Dedifferentiated amniotic fluid mesenchymal stem cell (primary cell): ENCODE results near the gene RECQL5.
A peak's percentile ranks its signal among the peaks of the same experiment; 100 is the strongest.

Experiments used
- DNase-seq: peaks from one replicate; pipeline ENCODE4 v3.0.0-alpha.2; 2016; ENCODE audit errors: extremely low spot score

RECQL5 gene

DNA sequence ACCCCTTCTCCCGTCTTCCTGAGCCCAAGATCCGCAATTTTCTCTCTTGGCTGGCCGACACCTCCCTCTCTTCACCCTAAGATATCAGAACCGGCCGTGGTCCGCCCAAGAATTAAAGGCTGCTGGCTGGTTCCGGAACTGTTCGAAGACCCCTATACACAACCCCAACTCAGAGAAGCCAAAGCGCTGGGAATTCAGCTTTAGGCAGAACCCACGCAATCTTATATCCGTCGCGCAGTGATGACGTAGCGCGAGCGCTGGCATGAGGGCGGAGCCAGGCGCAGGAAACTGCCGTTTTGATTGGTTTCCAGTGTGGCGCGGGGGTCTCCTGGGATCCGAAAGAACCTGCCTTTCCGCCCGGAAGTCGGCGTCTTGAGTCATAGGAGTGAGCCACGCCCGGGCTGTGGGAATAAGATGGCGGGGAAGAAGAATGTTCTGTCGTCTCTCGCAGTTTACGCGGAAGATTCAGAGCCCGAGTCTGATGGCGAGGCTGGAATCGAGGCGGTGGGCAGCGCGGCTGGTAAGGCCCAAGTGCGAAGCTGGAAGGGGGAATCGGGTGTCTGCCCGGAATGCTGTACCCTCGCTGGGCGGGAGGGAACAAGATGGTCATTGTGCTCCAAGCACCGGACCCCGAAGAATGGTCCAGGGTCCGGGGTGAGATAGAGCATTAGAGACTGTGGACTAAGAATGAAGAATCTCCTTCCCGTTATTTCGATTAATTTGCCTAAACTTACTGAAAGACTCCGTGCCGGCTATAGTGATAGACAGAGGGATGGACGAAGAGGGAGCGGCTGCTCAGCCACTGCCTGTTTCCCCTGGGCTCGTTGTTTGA lies at the start of gene RECQL5, which contains the start of gene SAP30BP:
Gene RECQL5, minus strand, starts transcription at position 196 of the 832 bp plus-strand sequence. CDS start 597 bp downstream, outside the sequence.
Gene SAP30BP, plus strand, starts transcription at position 380 of the 832 bp plus-strand sequence. Its CDS starts 35 bp downstream, at position 415.
- peak; percentile 99 for DNase-seq

DNA sequence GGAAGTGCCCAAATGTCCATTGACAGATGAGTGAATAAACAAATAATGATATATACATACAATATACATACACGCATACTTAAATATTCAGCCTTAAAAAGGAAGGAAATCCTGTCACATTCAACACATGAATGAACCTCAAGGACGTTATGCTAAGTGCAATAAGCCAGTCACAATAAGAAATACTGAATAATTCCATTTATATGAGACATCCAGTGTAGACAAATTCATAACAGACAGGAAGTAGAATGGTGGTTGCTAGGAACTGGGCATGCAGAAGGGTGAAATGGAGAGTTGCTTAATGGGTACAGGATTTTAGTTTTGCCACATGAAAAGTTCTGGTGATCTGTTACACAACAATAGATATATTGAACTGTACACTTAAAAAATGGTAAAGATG lies 45.5 kb upstream of the RECQL5 start:
- DNase-seq: no peak

DNA sequence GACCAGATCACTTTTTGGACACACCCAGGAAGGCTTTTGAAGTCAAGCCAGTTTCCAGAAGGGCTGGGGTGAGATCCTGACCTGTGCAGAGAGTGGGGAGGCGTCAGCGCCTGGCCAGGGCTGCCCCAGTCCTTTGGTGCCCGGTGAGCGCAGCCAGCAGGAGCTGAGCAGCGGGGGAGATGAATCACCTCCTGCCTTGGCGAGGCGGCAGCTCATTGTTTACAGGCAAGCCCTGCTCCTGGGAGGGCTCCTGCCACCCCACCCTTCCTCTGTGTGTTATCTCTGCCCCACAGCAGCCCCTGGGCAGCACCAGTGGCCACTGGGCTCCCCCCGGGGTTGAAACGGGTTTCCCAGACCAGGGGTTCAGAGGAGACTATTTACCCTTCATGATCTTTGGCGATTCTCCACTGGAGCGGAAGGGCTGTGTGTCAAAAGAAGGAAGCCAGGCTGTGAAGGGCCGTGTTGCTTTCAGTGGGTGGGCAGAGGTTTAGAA lies 40.2 kb upstream of the RECQL5 start:
- no peak for DNase-seq

DNA sequence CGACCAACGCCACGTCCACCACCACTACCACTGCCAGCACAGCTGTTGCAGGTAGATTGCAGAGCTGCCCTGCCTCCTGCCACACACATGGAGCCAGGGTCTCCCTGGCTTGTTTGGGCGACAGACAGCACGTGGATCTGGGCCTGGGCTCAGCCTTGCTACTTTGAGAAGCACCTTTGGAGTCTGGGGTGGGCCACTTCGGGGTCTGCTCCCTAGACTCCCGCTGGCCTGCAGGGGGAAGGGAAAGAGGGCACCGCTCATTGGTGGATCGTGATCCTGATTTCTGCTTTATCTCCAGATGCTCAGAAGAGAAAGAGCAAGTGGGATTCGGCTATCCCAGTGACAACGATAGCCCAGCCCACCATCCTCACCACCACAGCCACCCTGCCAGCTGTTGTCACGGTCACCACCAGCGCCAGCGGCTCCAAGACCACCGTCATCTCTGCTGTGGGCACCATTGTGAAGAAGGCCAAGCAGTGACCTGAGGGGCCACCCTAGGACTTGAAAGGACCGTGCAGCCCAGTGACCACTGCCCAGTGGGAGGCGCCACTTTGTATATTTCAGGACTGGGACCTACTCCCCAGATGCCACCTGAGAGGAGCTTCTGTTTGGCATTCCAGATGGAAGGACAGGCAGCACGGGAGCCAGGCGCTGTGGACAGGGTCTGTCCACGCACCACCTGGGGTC lies 39.2 kb upstream of the RECQL5 start:
- no peak for DNase-seq

DNA sequence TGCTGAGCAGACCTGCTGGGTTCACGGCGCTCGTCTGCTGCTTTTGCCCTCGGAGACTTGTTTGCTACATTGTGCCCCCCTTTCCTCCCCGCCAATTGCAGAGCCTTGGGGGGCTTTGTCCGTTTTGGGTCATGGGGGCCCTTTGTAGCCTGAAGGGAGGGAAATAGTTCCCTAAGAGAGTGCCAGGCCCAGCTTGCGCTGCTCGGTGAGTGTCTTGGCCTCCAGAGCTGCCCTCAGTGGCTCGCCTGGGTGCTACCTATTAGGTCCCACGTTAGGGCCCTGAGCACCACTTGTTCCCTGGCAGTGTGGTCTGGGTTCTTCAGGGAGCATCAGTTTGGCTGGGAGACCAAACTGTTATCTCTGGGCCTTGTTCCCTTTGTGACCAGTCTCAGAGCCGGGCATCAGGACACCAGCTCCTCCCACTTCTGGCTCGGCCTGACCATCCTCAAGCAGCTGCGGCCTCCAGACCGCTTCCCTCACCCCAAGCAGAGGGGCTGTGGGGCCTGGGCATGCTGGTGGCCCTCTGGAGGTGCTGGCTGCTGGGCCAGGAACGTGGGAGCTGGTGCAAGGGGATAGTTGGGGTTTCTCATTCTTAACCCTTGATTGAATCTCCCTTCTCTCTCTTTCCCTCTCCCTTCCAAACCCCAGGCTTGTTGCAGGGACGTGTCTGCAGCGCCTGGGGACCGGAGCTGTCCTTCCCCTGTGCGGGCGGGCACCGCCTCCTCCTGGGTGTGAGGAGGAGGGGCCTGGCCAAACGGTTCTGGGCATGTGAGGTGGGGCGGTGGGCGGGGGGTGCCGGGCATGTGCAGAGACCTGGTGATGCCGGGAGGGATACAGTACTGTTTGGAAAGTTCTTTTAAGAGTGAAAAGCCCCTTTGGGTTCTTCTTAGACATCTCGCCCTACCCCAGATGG lies 38.3 kb upstream of the RECQL5 start:
- DNase-seq: no peak

GRCh38 chr17:75703591-75703990 lies 36.6 kb upstream of the RECQL5 start:
- DNase-seq: no peak

DNA sequence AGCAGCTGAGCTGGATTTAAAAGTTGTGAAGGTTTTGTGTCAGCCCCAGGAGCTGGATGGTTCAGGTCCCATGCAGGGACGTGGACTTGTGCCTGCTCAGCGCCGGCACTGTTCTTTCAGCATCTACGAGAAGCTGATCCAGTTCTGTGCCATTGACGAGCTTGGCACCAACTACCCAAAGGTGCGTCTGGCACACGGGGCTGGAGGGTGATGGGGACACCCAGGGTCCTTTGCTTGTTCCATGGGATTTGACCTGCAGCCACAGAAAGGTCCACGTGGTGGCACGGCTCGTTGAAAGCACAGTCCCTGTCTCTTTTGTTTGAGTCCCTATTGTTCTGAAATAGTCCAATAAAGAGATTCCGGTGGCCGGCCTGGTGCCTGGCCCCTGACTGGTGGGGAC lies 36.2 kb upstream of the RECQL5 start:
- DNase-seq: no peak

DNA sequence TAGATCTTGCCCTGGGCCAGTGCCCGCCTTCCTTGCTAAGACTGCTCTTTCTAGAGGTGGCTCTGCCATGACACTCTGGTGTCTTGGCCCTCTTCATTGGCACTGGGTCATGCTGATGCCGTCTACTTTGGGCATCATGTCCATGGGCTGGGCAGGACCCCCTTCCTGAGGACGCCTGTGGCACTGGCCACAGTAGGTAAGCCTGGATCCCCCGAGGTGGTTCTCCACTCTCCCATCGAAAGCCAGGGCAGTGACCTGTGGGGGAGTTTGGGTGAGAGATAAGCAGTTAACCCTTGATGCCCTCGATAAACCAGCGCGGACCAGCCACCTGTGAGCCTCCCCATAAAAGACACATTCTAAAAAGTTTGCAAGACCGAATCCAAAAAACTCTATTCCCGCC lies 34.3 kb upstream of the RECQL5 start:
- DNase-seq: no peak

DNA sequence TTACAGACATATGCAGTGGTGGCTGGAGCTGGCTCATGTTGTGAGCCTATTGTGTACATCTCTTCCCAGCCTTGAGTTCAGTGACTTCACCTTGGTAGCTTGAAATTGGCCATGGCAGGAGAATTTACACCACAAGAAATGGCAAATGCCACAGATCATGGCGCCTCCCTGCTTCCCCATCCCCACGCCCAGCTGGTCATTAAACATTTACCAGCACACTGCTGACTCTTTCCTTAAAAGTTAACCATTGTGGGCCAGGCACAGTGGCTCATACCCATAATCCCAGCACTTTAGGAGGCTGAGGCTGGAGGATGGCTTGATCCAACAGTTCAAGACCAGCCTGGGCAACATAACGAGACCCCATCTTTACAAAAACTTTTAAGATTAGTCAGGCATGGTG lies 31.7 kb upstream of the RECQL5 start:
- DNase-seq: no peak

- no peak for DNase-seq
These were observed 30.8 kb upstream of the RECQL5 start for GRCh38 chr17:75697651-75698291.

DNA sequence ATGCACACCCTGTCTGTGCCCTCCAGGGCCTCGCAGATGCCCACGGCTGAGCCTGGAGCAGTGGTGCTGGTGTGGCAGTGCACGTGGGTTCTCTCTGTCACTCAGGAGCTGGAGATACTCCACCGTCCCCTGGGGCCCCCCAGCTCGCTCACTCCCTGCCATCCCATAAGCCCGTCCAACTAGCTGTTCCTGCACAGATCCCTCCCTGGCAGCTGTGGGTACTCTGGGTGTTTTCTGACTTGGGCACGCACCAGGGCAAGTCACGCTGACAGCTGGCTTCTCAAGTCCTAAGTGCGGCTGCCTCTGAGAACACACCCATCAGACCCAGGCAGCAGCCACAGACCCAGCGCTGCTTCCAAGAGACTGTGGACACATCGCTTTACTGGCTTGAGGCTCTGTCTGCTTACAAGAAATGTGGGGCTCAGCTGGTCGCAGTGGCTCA lies 28.9 kb upstream of the RECQL5 start:
- DNase-seq: no peak

DNA sequence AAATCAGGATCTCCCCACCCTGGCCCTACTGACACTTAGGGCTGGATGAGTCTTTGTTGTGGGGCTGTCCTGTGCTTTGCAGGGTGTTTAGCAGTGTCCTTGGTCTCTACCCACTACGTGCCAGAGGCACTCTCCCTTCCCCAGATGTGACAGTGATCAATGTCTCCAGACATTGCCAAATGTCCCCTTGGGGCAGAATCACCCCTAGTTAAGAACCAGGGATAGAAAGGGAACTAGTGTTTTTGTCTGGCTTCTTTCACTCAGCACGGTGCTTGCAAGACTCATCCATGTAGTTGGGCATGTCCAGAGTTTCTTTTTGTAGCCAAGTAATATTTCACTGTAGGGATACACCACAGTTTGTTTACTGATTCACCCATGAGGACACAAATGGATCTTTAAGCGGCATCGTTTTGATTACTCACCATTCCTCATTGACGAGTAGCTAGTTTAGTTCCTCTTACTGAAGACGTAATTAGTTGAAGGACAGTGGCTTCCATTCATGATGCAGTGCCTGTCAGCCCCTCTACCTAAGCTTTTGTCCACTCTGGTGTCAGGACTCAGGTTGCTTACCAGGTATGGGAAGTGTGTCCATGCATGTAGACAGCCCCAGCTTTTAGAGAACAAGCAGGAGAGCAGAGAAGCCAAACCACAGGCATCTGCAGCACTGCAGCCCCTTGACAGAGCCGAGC lies 28.3 kb upstream of the RECQL5 start:
- no peak for DNase-seq

- no peak for DNase-seq
These were observed 27.6 kb upstream of the RECQL5 start for GRCh38 chr17:75694536-75694935.

- peak; percentile 91 for DNase-seq
These were observed 26.8 kb upstream of the RECQL5 start for GRCh38 chr17:75693500-75694481.

- no peak for DNase-seq
These were observed 26.0 kb upstream of the RECQL5 start for GRCh38 chr17:75692976-75693375.

- DNase-seq: no peak
These were observed 25.1 kb upstream of the RECQL5 start for GRCh38 chr17:75691801-75692626.

DNA sequence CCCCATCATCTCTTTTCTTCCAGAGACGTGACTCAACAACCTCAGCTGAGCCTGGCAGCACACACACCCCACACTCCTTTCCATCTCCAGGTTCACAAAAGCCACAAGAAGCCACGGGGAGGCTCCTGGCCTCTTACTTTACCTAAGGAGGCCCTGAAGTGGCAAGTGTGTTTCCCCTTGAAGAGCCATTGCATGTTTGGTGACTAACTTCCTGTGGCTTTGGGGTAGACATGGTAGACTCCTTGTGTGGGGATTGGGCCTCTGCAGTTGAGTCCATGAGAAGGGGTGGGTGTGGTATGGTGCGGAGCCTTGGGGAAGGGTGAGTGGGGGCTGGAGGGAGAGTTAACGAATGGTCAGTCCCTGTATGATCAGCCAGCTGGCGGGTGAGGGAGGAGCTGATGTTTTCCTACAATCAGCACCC lies 24.4 kb upstream of the RECQL5 start:
- DNase-seq: no peak

DNA sequence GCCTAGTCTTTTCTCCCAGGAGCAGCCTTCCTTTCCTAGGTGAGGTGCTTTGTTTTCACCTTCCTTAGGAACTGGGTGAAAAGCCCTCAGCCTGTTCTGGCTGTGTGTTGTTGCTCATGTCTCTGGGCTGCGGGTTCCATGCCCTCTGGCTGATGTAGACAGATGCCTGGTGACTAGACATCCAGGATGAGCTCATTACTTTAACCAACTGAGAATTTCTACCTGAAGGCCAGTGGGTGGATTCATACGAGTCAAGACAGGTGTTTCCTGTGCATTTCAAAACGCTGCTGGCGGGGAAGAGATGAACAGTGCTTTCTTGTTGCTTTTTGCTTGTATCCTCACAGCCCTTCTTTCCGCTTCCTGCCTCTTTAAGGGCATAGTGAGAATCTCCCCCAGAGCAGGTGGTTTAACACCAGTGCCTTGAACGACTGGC lies 22.5 kb upstream of the RECQL5 start:
- no peak for DNase-seq
